H9 (cell line): ENCODE data around the gene ANO9. TPM values are rescaled to one million over a fixed set of nuclear protein-coding genes. Genes with fewer than 3 reads are reported as not detected.

Experiments
- DNase-seq: peaks from one replicate; pipeline ENCODE4 v3.0.0-alpha.2; 2017
- H2AFZ ChIP-seq: one replicate; pipeline ENCODE4 v1.6.1; 2013; ENCODE audit warnings: mild to moderate bottlenecking, low read length, control low read depth, moderate library complexity
- H2AK5ac ChIP-seq: 2 replicates; pipeline ENCODE4 v1.6.1; 2013; ENCODE audit warnings: low read length, control low read depth, mixed read lengths; ENCODE audit not compliant: insufficient read length
- H2BK120ac ChIP-seq: one replicate; pipeline ENCODE4 v1.6.1; 2013; ENCODE audit warnings: low read depth, mild to moderate bottlenecking, low read length, control low read depth, inconsistent platforms; ENCODE audit not compliant: poor library complexity, severe bottlenecking
- H2BK12ac ChIP-seq: 2 replicates; pipeline ENCODE4 v1.6.1; 2013; ENCODE audit warnings: low read length, control low read depth, mixed read lengths, low read depth; ENCODE audit not compliant: insufficient read length
- H2BK15ac ChIP-seq: 2 replicates; pipeline ENCODE4 v1.6.1; 2013; ENCODE audit warnings: low read depth, low read length, control low read depth
- H2BK20ac ChIP-seq: one replicate; pipeline ENCODE4 v1.6.1; 2013; ENCODE audit warnings: low read depth, mild to moderate bottlenecking, low read length, control low read depth, inconsistent platforms; ENCODE audit not compliant: poor library complexity, severe bottlenecking
- H2BK5ac ChIP-seq: 2 replicates; pipeline ENCODE4 v1.6.1; 2013; ENCODE audit warnings: low read length, control low read depth, mixed read lengths; ENCODE audit not compliant: insufficient read length
- H3K14ac ChIP-seq: 2 replicates; pipeline ENCODE4 v1.6.1; 2013; ENCODE audit warnings: low read length, control low read depth; ENCODE audit not compliant: insufficient read depth
- H3K18ac ChIP-seq: 2 replicates; pipeline ENCODE4 v1.6.1; 2013; ENCODE audit warnings: low read depth, mild to moderate bottlenecking, mixed read lengths, low read length, control low read depth; ENCODE audit not compliant: insufficient read length
- H3K23ac ChIP-seq: 2 replicates; pipeline ENCODE4 v1.6.1; 2013; ENCODE audit warnings: low read length, control low read depth, mixed read lengths, low read depth; ENCODE audit not compliant: insufficient read length
- H3K23me2 ChIP-seq: 2 replicates; pipeline ENCODE4 v1.6.1; 2013; ENCODE audit warnings: low read depth, mild to moderate bottlenecking, mixed read lengths, low read length, control low read depth; ENCODE audit not compliant: insufficient read length, poor library complexity, severe bottlenecking
- H3K27ac ChIP-seq: 2 replicates; pipeline ENCODE4 v1.5.1; 2013; ENCODE audit warnings: low read length, control low read depth, mixed read lengths, low read depth; ENCODE audit not compliant: insufficient read length
- H3K27me3 ChIP-seq: 2 replicates; pipeline ENCODE4 v1.6.1; 2013; ENCODE audit warnings: low read length, control low read depth, inconsistent platforms; ENCODE audit not compliant: insufficient read depth
- H3K4ac ChIP-seq: 2 replicates; pipeline ENCODE4 v1.6.1; 2013; ENCODE audit warnings: low read depth, mild to moderate bottlenecking, control low read depth, inconsistent platforms, low read length, moderate library complexity
- H3K4me1 ChIP-seq: 2 replicates; pipeline ENCODE4 v1.6.1; 2013; ENCODE audit warnings: low read length, control low read depth, inconsistent platforms; ENCODE audit not compliant: insufficient read depth
- H3K4me2 ChIP-seq: 2 replicates; pipeline ENCODE4 v1.6.1; 2013; ENCODE audit warnings: low read length, control low read depth, mixed read lengths; ENCODE audit not compliant: insufficient read length, insufficient read depth
- H3K56ac ChIP-seq: 2 replicates; pipeline ENCODE4 v1.6.1; 2013; ENCODE audit warnings: low read depth, mild to moderate bottlenecking, mixed read lengths, low read length, control low read depth; ENCODE audit not compliant: insufficient read length
- H3K79me1 ChIP-seq: 2 replicates; pipeline ENCODE4 v1.6.1; 2013; ENCODE audit warnings: low read depth, mild to moderate bottlenecking, moderate library complexity, low read length, control low read depth, inconsistent platforms; ENCODE audit not compliant: insufficient read depth, poor library complexity, severe bottlenecking
- H3K79me2 ChIP-seq: 2 replicates; pipeline ENCODE4 v1.6.1; 2013; ENCODE audit warnings: low read length, control low read depth, inconsistent platforms; ENCODE audit not compliant: insufficient read depth
- H3K9ac ChIP-seq: 2 replicates; pipeline ENCODE4 v1.6.1; 2013; ENCODE audit warnings: low read length, control low read depth, mixed read lengths; ENCODE audit not compliant: insufficient read length; ENCODE audit errors: extremely low read depth
- H3K9me3 ChIP-seq: one replicate; pipeline ENCODE4 v1.6.1; 2013; ENCODE audit warnings: low read depth, low read length, inconsistent platforms; ENCODE audit not compliant: control insufficient read depth
- H3T11ph ChIP-seq: one replicate; pipeline ENCODE4 v1.6.1; 2013; ENCODE audit warnings: mild to moderate bottlenecking, low read length, control low read depth, inconsistent platforms
- H4K20me1 ChIP-seq: one replicate; pipeline ENCODE4 v1.6.1; 2013; ENCODE audit not compliant: control insufficient read depth, insufficient read length, insufficient read depth
- H4K5ac ChIP-seq: 2 replicates; pipeline ENCODE4 v1.6.1; 2013; ENCODE audit warnings: low read depth, mild to moderate bottlenecking, mixed read lengths, low read length, control low read depth; ENCODE audit not compliant: insufficient read length
- H4K8ac ChIP-seq: replicated peaks from 2 replicates; pipeline ENCODE4 v1.6.1; 2013; ENCODE audit warnings: low read length, control low read depth, mixed read lengths, low read depth; ENCODE audit not compliant: insufficient read length
- H4K91ac ChIP-seq: 2 replicates; pipeline ENCODE4 v1.6.1; 2013; ENCODE audit warnings: low read depth, mild to moderate bottlenecking, moderate library complexity, mixed read lengths, low read length, control low read depth; ENCODE audit not compliant: insufficient read length
- H3K27ac Mint-ChIP-seq, 3 experiments: 2 replicates in 2 of 3; 3 replicates in 1 of 3; pipeline ENCODE4 v1.8.0; 2020 to 2021; ENCODE audit warnings: mixed read lengths in 3 of 3, mild to moderate bottlenecking in 1 of 3, moderate library complexity in 1 of 3
- H3K27me3 Mint-ChIP-seq: 2 replicates; pipeline ENCODE4 v1.8.0; 2021; ENCODE audit warnings: low read depth, mild to moderate bottlenecking, moderate library complexity, mixed read lengths
- H3K36me3 Mint-ChIP-seq, 3 experiments: 2 replicates in 2 of 3; 3 replicates in 1 of 3; pipeline ENCODE4 v1.8.0; 2020 to 2021; ENCODE audit warnings: low read depth in 3 of 3, mixed read lengths in 3 of 3; ENCODE audit not compliant: insufficient read depth in 1 of 3
- H3K4me1 Mint-ChIP-seq, 2 experiments: 2 replicates each; pipeline ENCODE4 v1.8.0; 2020; ENCODE audit warnings: mixed read lengths in 2 of 2
- H3K4me3 Mint-ChIP-seq, 2 experiments: 2 replicates in 1 of 2; 3 replicates in 1 of 2; pipeline ENCODE4 v1.8.0; 2020 to 2021; ENCODE audit warnings: mild to moderate bottlenecking in 2 of 2, mixed read lengths in 2 of 2, moderate library complexity in 1 of 2
- H3K9me3 Mint-ChIP-seq, 2 experiments: 2 replicates in 1 of 2; 3 replicates in 1 of 2; pipeline ENCODE4 v1.8.0; 2020; ENCODE audit warnings: mild to moderate bottlenecking in 2 of 2, mixed read lengths in 2 of 2, moderate library complexity in 1 of 2
- CTCF ChIP-seq: fragments of 200-600 bp; sonication (generic); conservative IDR thresholded peaks from 3 replicates; pipeline ENCODE4 v1.8.0; 2021; ENCODE audit warnings: antibody characterized with exemption, mild to moderate bottlenecking
- WGBS: extraction: QIAGEN DNeasy Blood & Tissue Kit; methylation state at CpG from one replicate; pipeline ENCODE4 v1.1.7; 2013; ENCODE audit warnings: missing lambda C conversion rate, low lambda C conversion rate, mixed read lengths; ENCODE audit not compliant: insufficient read length; ENCODE audit errors: extremely low coverage; 5-methylcytosine and 5-hydroxymethylcytosine counted together
- total RNA-seq: library from RNA; stranded (reverse); gene quantifications from 2 replicates; pipeline ENCODE4 v1.2.1, GENCODE V29; 2021

Gene ANO9
- total RNA-seq, 1 experiment from 2014 or later: 13.1 TPM

DNA sequence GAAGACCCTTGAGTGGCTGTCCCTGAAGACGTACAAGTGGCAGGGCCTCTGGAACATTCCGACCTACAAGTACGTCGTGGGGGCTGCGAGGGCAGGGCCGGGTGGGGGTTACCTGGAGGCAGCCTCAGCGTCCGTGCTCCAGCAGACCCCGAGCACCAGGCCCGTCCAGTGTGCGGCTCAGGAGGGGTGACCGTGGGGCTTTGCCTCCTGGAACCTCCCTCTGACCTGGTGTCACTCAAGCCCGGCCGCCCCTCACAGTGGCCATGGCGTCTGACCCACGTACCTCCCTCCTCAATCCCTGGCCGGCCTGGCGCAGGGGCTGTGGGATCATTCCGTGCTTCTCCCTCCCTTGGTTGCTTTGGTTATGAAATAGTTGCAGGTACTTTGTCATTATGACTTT, 46.8 kb upstream of the ANO9 start:
- Histone ChIP-seq H3K79me1 (peaks cover 2% of the 10 kb centered on the region), H3K18ac (no peak overlapping the region), H2AFZ (no peak overlapping the region), H3K4me1 (no peaks in the 10 kb centered on the region), H3K9ac (no peak overlapping the region), H2BK15ac (no peak overlapping the region), H3K23ac (no peak overlapping the region), H4K8ac (no peak overlapping the region), H3K14ac (no peak overlapping the region), H2BK5ac (no peak overlapping the region), H4K20me1 (no peaks in the 10 kb centered on the region), H3K23me2 (peaks cover 3% of the 10 kb centered on the region), H3K4me2 (no peak overlapping the region), H3K27ac (no peak overlapping the region), H2BK12ac (no peak overlapping the region), H3K79me2 (no peaks in the 10 kb centered on the region; the same call in 1 of the 2 replicates), H2BK20ac (no peak overlapping the region), H3K27me3 (no peaks in the 10 kb centered on the region), H4K91ac (no peak overlapping the region), H3K9me3 (no peaks in the 10 kb centered on the region), H3T11ph (no peak overlapping the region), H2AK5ac (no peak overlapping the region), H3K56ac (no peak overlapping the region), H2BK120ac (no peak overlapping the region), H3K4ac (no peak overlapping the region), H4K5ac (no peak overlapping the region)
- Mint-ChIP-seq H3K27me3 (no peaks in the 10 kb centered on the region), H3K4me1 (no peaks in the 10 kb centered on the region), H3K9me3 (no peaks in the 10 kb centered on the region), H3K4me3 (no peak overlapping the region; a peak in 1 of 5 replicates), H3K27ac (peak overlapping the region in 1 of 3 experiments; percentile 70; a peak in 1 of 7 replicates), H3K36me3 (peaks cover 6 to 19% (median 17%) of the 10 kb centered on the region in 3 experiments)
- no peak for DNase-seq
- no CpG with 5 or more reads among the region's 19 CpGs for WGBS
- TF ChIP-seq CTCF: no peak
